Left ventricle myocardium inferior (tissue), 1 donor: ENCODE measurements around the gene NPIPA5. TPM values are rescaled to one million over a fixed set of nuclear protein-coding genes. Genes with fewer than 3 reads are reported as not detected.
A peak's percentile ranks its signal among the peaks of the same experiment; 100 is the strongest.
"Not testable (repeated sequence)": the region's sequence is repeated elsewhere in the genome, so short reads cannot be mapped to it uniquely, and the experiment has no call there.

ENCODE experiments used
- DNase-seq: peaks from one replicate; pipeline ENCODE4 v3.0.0-alpha.2; 2020
- H3K27ac ChIP-seq: fragments of 200-600 bp; replicated peaks from 2 replicates; pipeline ENCODE4 v1.8.0; 2021
- H3K27me3 ChIP-seq: fragments of 200-600 bp; 2 replicates; pipeline ENCODE4 v1.8.0; 2021; ENCODE audit warnings: low read depth
- H3K36me3 ChIP-seq: fragments of 200-600 bp; 2 replicates; pipeline ENCODE4 v1.8.0; 2021
- H3K4me1 ChIP-seq: fragments of 200-600 bp; 2 replicates; pipeline ENCODE4 v1.8.0; 2021
- H3K4me3 ChIP-seq: fragments of 200-600 bp; 2 replicates; pipeline ENCODE4 v1.8.0; 2021; ENCODE audit warnings: mild to moderate bottlenecking, moderate library complexity
- H3K9me3 ChIP-seq: fragments of 200-600 bp; replicated peaks from 2 replicates; pipeline ENCODE4 v1.8.0; 2021
- CTCF ChIP-seq: fragments of 200-600 bp; IDR thresholded peaks from 2 replicates; pipeline ENCODE4 v1.8.0; 2021; ENCODE audit warnings: antibody characterized with exemption, mild to moderate bottlenecking, borderline replicate concordance
- intact Hi-C: fragments of 100-400 bp; cut with micrococcal nuclease; formaldehyde crosslinking; loops from one replicate; pipeline ENCODE4 v1.11.0; 2022
- total RNA-seq: library from RNA; stranded (reverse); fragmentation: NEBNext Ultra II Directional; extraction: Animal tissue kit (Norgen Biotek cat#: 25700); gene quantifications from one replicate; pipeline ENCODE4 v1.2.1, GENCODE V29; 2021
- donor health status: DM: no; HTN: yes; CAD: no; lungs with severe emphysema.

NPIPA5 gene
- total RNA-seq, 1 donor from 2014 or later = 5.7 TPM

- Histone ChIP-seq H3K36me3 (no peaks in the 10 kb centered on the region), H3K9me3 (no peaks in the 10 kb centered on the region), H3K27ac (no peak overlapping the region), H3K4me3 (no peak overlapping the region), H3K4me1 (no peaks in the 10 kb centered on the region), H3K27me3 (no peaks in the 10 kb centered on the region)
- TF ChIP-seq CTCF = no peak
- intact Hi-C loops = no loop called here
- DNase-seq = no peak
Observed at GRCh38 chr16:15418206-15418605, 40.1 kb upstream of the NPIPA5 start.

GRCh38 chr16:15417197-15417596, 39.1 kb upstream of the NPIPA5 start:
- intact Hi-C loops = no loop called here

GRCh38 chr16:15415511-15415985, 37.5 kb upstream of the NPIPA5 start:
- Histone ChIP-seq H3K4me3 (no peak overlapping the region), H3K9me3 (no peaks in the 10 kb centered on the region), H3K4me1 (no peaks in the 10 kb centered on the region), H3K27ac (no peak overlapping the region), H3K36me3 (no peaks in the 10 kb centered on the region), H3K27me3 (no peaks in the 10 kb centered on the region)
- intact Hi-C loops = no loop called here
- no peak for DNase-seq
- no peak for TF ChIP-seq CTCF

More at GRCh38 chr16:15417197-15417596, 39.1 kb upstream of the NPIPA5 start:
- no peaks in the 10 kb centered on the region for H3K9me3 ChIP-seq
- H3K4me3 ChIP-seq = no peak overlapping the region
- H3K27ac ChIP-seq = no peak overlapping the region
- TF ChIP-seq CTCF = no peak
- DNase-seq = no peak
- no peaks in the 10 kb centered on the region for H3K4me1 ChIP-seq
- no peaks in the 10 kb centered on the region for H3K27me3 ChIP-seq
- no peaks in the 10 kb centered on the region for H3K36me3 ChIP-seq

- H3K4me1 ChIP-seq, H3K4me3 ChIP-seq, intact Hi-C loops, H3K36me3 ChIP-seq, DNase-seq, H3K27ac ChIP-seq, H3K27me3 ChIP-seq, H3K9me3 ChIP-seq: not testable (repeated sequence)
Observed at GRCh38 chr16:15409476-15409875, 31.4 kb upstream of the NPIPA5 start.

GRCh38 chr16:15407756-15408155, 29.7 kb upstream of the NPIPA5 start:
- H3K27me3 ChIP-seq, intact Hi-C loops, H3K4me1 ChIP-seq, H3K9me3 ChIP-seq, H3K27ac ChIP-seq, H3K4me3 ChIP-seq, H3K36me3 ChIP-seq, DNase-seq: not testable (repeated sequence)

GRCh38 chr16:15404792-15405191, 26.7 kb upstream of the NPIPA5 start:
- H3K9me3 ChIP-seq = no peaks in the 10 kb centered on the region
- no peak overlapping the region for H3K4me3 ChIP-seq
- no peak for TF ChIP-seq CTCF
- H3K27me3 ChIP-seq = no peaks in the 10 kb centered on the region
- intact Hi-C loops = no loop called here
- peak overlapping the region; percentile 56 for H3K27ac ChIP-seq
- no peak for DNase-seq
- peaks cover 4% of the 10 kb centered on the region for H3K36me3 ChIP-seq
- no peaks in the 10 kb centered on the region for H3K4me1 ChIP-seq

GRCh38 chr16:15404091-15404490, 26.0 kb upstream of the NPIPA5 start:
- peak overlapping the region; percentile 56 for H3K27ac ChIP-seq
- H3K27me3 ChIP-seq, H3K36me3 ChIP-seq, DNase-seq, intact Hi-C loops, H3K9me3 ChIP-seq, H3K4me1 ChIP-seq, H3K4me3 ChIP-seq: not testable (repeated sequence)
